H1 (cell line): ENCODE results near the gene DHTKD1.

ENCODE experiments used
- ASH2L ChIP-seq: fragments of 200-600, 300-600 bp; sonication (generic); IDR thresholded peaks from one replicate; pipeline ENCODE4 v1.7.1; 2017; ENCODE audit warnings: low read length
- EP300 ChIP-seq, 2 experiments: IDR thresholded peaks; 1 replicate in 1 of 2; 2 replicates in 1 of 2; pipeline ENCODE4 v1.6.1; 2011 to 2012; ENCODE audit warnings: low read depth in 2 of 2, low read length in 2 of 2, mild to moderate bottlenecking in 2 of 2, borderline replicate concordance in 1 of 2, inconsistent platforms in 1 of 2, moderate library complexity in 1 of 2
- PHF8 ChIP-seq: fragments of 200-600 bp; sonication (generic); conservative IDR thresholded peaks from 2 replicates; pipeline ENCODE4 v1.7.1; 2012; ENCODE audit warnings: low read depth, mild to moderate bottlenecking, inconsistent platforms, low read length, moderate library complexity
- POLR2AphosphoS5 ChIP-seq: IDR thresholded peaks from 2 replicates; pipeline ENCODE4 v1.6.1; 2011; ENCODE audit warnings: low read depth, low read length
- SAP30 ChIP-seq: fragments of 300-600 bp; sonication (generic); IDR thresholded peaks from 2 replicates; pipeline ENCODE4 v1.7.1; 2012; ENCODE audit warnings: low read length, moderate library complexity, mild to moderate bottlenecking, inconsistent platforms; ENCODE audit not compliant: insufficient read depth, insufficient replicate concordance
- SUZ12 ChIP-seq: fragments of 200-600 bp; sonication (generic); IDR thresholded peaks from 2 replicates; pipeline ENCODE4 v1.6.1; 2012; ENCODE audit warnings: mild to moderate bottlenecking, inconsistent platforms, low read length, moderate library complexity, mixed read lengths
- TCF12 ChIP-seq: IDR thresholded peaks from 2 replicates; pipeline ENCODE4 v1.6.1; 2011; ENCODE audit warnings: low read depth, mild to moderate bottlenecking, low read length
- TEAD4 ChIP-seq: IDR thresholded peaks from 2 replicates; pipeline ENCODE4 v1.6.1; 2012; ENCODE audit warnings: low read depth, low read length, inconsistent platforms, mixed read lengths
- TF ChIP-seq, protein P1 (sequence below), 3 experiments: IDR thresholded peaks; 1 replicate in 2 of 3; 2 replicates in 1 of 3; pipeline versions ENCODE4 v1.5.1 to v1.6.1; 2011; ENCODE audit warnings: low read length in 3 of 3, mild to moderate bottlenecking in 3 of 3, inconsistent platforms in 2 of 3, low read depth in 1 of 3, moderate library complexity in 1 of 3; ENCODE audit not compliant: insufficient read depth in 1 of 3; ENCODE audit errors: control extremely low read depth in 1 of 3
- TF ChIP-seq, protein P2 (sequence below): IDR thresholded peaks from 2 replicates; pipeline ENCODE4 v1.6.1; 2011; ENCODE audit warnings: low read depth, mild to moderate bottlenecking, low read length; ENCODE audit not compliant: insufficient read depth

- TF ChIP-seq, protein P1, sequence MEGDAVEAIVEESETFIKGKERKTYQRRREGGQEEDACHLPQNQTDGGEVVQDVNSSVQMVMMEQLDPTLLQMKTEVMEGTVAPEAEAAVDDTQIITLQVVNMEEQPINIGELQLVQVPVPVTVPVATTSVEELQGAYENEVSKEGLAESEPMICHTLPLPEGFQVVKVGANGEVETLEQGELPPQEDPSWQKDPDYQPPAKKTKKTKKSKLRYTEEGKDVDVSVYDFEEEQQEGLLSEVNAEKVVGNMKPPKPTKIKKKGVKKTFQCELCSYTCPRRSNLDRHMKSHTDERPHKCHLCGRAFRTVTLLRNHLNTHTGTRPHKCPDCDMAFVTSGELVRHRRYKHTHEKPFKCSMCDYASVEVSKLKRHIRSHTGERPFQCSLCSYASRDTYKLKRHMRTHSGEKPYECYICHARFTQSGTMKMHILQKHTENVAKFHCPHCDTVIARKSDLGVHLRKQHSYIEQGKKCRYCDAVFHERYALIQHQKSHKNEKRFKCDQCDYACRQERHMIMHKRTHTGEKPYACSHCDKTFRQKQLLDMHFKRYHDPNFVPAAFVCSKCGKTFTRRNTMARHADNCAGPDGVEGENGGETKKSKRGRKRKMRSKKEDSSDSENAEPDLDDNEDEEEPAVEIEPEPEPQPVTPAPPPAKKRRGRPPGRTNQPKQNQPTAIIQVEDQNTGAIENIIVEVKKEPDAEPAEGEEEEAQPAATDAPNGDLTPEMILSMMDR (IDR thresholded peaks at IDR 0.05; ENCODE audit: control extremely low read depth in 1 of 3, insufficient read depth in 1 of 3, low read depth in 1 of 3, low read length in 3 of 3): no peak
- no peak for TF ChIP-seq EP300 (IDR thresholded peaks at IDR 0.05; ENCODE audit: borderline replicate concordance in 1 of 2, low read depth in 2 of 2, low read length in 2 of 2)
- TF ChIP-seq, protein P2, sequence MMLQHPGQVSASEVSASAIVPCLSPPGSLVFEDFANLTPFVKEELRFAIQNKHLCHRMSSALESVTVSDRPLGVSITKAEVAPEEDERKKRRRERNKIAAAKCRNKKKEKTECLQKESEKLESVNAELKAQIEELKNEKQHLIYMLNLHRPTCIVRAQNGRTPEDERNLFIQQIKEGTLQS: no peak
- TF ChIP-seq ASH2L: peak; percentile 14
- TF ChIP-seq POLR2AphosphoS5: no peak; the same call in 1 of the 2 replicates
- TF ChIP-seq TCF12: no peak
- no peak for TF ChIP-seq SUZ12
- no peak for TF ChIP-seq TEAD4
- peak; percentile 80 for TF ChIP-seq PHF8
- TF ChIP-seq SAP30: no peak
Observed at GRCh38 chr10:12129222-12130111, 60.7 kb downstream of the DHTKD1 start, which contains the start of gene SEC61A2.
